NCI-H446 (cell line): ENCODE measurements around the gene REV3L.
"Not testable (repeated sequence)": the region's sequence is repeated elsewhere in the genome, so short reads cannot be mapped to it uniquely, and the experiment has no call there.

Source experiments
- DNase-seq, 2 experiments: peaks; one replicate each; lab custom pipeline; 2025; lab: John Stamatoyannopoulos, UW

REV3L gene

GRCh38 chr6:111260570-111261298, 222.3 kb downstream of the REV3L start:
- no peak for DNase-seq

DNA sequence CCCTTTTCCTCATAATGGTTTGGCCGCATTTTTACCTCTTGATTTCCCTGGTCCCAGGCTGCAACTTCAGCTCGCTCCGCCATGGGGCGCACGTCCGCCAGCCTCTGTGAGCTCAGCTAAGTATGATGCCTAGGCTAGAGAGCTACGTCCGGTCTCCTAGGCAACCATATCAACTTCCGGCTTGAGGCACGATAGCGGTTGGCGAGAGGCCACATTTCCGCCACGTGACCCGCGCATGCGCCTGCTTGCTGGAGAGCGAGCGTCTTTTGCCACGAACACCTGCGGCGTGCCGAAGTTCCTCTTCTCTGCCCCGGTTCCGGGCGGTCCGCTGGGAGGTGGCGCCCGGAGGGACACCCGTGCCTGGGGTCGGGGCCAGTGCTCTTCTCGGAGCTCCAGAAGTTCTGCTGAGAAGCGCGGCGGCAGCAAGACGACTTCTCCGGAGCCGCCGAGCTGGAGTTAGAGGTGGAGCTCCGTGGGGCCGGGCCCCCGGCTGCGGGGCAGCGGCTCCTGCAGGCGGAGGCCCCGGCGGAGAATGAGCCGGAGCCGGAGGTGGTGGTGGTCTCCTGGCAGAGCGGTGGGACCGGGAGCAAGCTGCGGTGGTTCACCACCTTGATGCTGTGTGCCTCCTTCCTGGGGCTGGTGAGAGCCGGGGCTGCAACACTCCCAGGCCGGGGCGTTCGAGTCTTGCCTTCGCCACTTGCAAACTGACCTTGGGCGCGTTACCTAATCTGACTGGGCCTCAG, 223.8 kb downstream of the REV3L start:
- peak; percentile 92 to 98 for DNase-seq

DNA sequence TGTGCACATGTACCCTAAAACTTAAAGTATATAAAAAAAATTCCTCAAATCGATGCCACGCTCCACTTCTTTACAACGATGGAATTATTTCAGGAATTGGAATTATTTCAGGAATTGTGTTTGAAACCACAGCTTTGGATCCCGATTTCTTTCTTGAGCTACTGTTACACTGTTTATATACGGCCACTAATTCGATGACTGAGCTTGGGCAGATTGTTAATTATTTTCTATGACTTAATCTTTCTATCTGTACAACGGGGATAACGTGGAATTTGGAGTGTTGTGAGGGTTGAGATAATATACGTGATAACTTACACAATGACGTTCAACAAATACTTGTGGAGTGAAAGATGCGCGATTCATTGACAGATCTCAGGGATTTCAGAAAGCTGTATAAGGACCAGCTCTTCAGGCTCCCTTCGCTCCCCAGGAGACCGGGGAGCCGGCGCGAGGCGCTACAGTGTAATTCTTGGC, 224.4 kb downstream of the REV3L start:
- no peak for DNase-seq

DNA sequence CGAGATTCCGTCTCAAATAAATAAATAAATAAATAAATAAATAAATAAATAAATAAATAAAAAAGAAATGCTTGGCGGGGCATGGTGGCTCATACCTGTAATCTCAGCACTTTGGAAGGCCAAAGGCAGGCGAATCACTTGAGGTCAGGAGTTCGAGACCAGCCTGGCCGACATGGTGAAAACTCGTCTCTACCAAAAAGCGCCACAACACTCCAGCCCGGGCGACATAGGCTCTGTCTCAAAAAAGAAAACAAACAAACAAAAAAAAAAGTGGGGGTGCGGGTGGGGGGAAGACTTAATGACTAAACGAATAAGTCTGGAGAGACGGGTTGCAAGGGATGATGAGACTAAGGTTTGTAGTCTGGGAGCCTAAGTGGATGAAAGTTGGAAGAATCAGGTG, 225.0 kb downstream of the REV3L start:
- DNase-seq, result no peak

- DNase-seq, result peak in 1 of 2 experiments; percentile 1
These were observed 226.4 kb downstream of the REV3L start for GRCh38 chr6:111256646-111257045.

DNA sequence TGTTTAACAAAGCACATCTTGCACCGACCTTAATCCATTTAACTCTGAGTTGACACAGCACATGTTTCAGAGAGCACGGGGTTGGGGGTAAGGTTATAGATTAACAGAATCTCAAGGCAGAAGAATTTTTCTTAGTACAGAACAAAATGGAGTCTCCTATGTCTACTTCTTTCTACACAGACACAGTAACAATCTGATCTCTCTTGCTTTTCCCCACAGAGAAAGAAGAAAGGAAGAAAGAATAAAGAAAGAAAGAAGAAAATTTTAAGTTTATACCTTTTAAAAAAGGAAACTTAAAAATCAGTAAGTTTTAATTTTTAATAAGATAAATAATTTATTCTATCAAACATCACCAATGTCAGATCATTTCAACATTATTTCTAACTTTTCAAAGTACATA, 227.2 kb downstream of the REV3L start:
- DNase-seq, result not testable (repeated sequence)

DNA sequence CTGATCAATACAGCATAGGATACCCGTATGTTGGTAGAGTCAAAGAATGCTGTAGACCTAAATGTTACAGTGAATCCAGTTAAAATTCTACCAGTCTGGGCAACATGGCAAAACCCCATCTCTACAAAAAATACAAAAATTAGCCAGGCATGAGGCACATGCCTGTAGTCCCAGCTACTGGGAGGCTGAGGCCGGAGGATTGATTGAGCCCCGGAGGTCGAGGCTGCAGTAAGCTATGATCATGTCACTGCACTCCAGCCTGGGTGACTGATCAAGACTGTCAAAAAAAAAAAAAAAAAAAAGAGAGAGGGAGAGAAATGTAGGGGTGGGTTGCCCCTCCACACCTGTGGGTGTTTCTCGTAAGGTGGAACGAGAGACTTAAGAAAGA, 228.2 kb downstream of the REV3L start:
- no peak for DNase-seq

DNA sequence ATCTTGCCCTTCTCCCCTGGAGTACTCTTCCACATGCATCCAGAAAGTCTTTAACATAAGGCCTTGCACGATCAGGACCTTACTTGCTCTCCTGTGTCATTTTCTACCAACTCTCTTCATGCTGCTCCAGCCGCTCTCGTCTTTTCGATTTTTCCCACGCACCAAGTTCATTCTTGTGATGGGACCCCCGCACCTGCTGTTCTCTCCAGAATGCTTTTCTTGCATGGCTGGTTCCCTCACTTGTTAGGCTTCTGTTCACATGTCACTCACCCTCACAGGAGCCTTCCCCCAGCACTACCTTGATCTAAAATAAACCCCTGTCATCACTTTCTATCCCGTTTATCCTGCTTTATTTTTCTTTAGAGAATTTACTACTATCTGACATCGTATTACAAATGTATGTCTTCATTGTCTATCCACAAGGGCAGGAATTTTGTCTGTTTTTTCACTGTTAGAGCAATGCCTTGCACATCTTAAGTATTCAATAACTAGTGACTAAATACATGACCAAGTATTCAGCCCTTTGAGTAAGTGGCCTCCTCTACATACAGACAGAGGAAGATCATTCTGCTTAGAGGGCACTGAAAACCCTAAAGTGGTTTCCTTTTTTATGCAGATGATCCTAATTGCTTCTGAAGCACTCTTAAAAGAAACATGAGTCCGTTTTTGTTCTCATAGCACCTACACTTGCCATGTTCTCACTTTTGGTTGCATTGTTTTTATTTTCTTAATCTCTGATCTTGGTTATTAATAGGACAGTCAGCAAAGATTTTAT, 228.8 kb downstream of the REV3L start:
- no peak for DNase-seq

- no peak for DNase-seq
These were observed 230.3 kb downstream of the REV3L start for GRCh38 chr6:111252726-111253125.

DNA sequence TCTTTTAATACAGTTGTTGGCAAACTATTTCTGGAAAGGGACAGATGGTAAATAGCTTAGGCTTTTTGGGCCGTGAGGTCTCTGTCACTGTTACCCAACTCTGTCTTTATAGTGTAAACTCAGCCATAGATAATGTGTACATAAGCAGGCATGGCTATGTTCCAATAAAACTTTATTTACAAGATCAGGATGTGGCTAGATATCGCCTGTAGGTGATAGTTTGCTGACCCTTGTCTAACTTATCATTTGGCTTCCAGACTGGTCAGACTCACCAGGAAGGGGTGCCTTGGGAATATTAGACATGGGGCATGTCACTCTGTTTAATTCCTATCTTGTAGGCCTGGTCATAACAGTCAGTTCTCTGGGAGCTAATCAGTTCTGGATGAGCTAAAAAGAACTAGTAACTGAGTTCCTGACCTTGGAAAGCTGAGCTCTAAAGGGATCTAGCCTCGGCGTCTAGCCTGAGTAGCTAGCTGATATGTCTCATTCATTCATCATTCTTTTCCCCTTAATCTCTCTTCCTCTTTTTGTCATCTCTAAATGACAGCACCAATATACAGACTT, 232.1 kb downstream of the REV3L start:
- no peak for DNase-seq
